Heart left ventricle (tissue), 16 donors: Measurements from ENCODE around the gene ARHGAP20. TPM values are rescaled to one million over a fixed set of nuclear protein-coding genes. Genes with fewer than 3 reads are reported as not detected.
"Not testable (repeated sequence)": the region's sequence is repeated elsewhere in the genome, so short reads cannot be mapped to it uniquely, and the experiment has no call there.

Experiments
- ATAC-seq, 4 donors: fragments of 200-7000 bp; cut with Tn5 transposase; one replicate each; pipeline ENCODE4 v1.9.1; 2020 to 2022; ENCODE audit warnings: moderate library complexity in 4 of 4, mild to moderate bottlenecking in 3 of 4, moderate number of reproducible peaks in 1 of 4
- DNase-seq, 5 donors: peaks; one replicate each; pipeline ENCODE4 v3.0.0-alpha.2; 2020
- H3K27ac ChIP-seq, 12 donors: fragments of 200-600 bp; sonication (generic) in 4 of 12; one replicate each; pipeline versions ENCODE4 v1.5.0 to v1.8.0; 2016 to 2022; ENCODE audit warnings: mild to moderate bottlenecking in 2 of 12
- H3K27me3 ChIP-seq, 9 donors: fragments of 200-600 bp; sonication (generic) in 2 of 9; one replicate each; pipeline versions ENCODE4 v1.5.1 to v1.8.0; 2016 to 2022; ENCODE audit warnings: mild to moderate bottlenecking in 3 of 9
- H3K36me3 ChIP-seq, 9 donors: fragments of 200-600 bp; sonication (generic) in 2 of 9; one replicate each; pipeline versions ENCODE4 v1.5.0 to v1.8.0; 2018 to 2022; ENCODE audit warnings: mild to moderate bottlenecking in 2 of 9
- H3K4me1 ChIP-seq, 12 donors: fragments of 200-600 bp; sonication (generic) in 4 of 12; one replicate each; pipeline versions ENCODE4 v1.5.0 to v1.8.0; 2016 to 2022; ENCODE audit warnings: mild to moderate bottlenecking in 3 of 12
- H3K4me3 ChIP-seq, 12 donors: fragments of 200-600 bp; sonication (generic) in 4 of 12; one replicate each; pipeline versions ENCODE4 v1.5.0 to v1.8.0; 2017 to 2022; ENCODE audit warnings: mild to moderate bottlenecking in 9 of 12, moderate library complexity in 4 of 12
- H3K9me3 ChIP-seq, 12 donors: fragments of 200-600 bp; sonication (generic) in 4 of 12; one replicate each; pipeline versions ENCODE4 v1.5.0 to v1.8.0; 2016 to 2022; ENCODE audit warnings: mild to moderate bottlenecking in 1 of 12
- POLR2A ChIP-seq, 2 donors: fragments of 450-650 bp; IDR thresholded peaks; one replicate each; pipeline ENCODE4 v1.6.1; 2017; ENCODE audit warnings: antibody characterized with exemption in 2 of 2, mild to moderate bottlenecking in 2 of 2, moderate library complexity in 2 of 2
- WGBS, 4 donors: extraction: QIAGEN DNeasy Blood & Tissue Kit in 2 of 4; methylation state at CpG; one replicate each; pipeline versions ENCODE4 v1.1.5 to v1.1.7; 2013 to 2018; 5-methylcytosine and 5-hydroxymethylcytosine counted together
- intact Hi-C, 10 donors: fragments of 100-400 bp; cut with DNase I; formaldehyde crosslinking; loops; one replicate each; pipeline versions ENCODE4 v1.11.1 to v1.14.2; 2022
- polyA plus RNA-seq, 2 donors: library from polyadenylated mRNA; stranded (reverse); fragments of 200-250 nt; gene quantifications; one replicate each; pipeline ENCODE4 v1.2.3, GENCODE V29; 2013
- total RNA-seq, 9 donors: library from RNA; depleted of rRNA in 2 of 9; stranded (reverse); fragments of >200 nt in 2 of 9; fragmentation: NEBNext Ultra II Directional in 3 of 9; extraction: Animal tissue kit (Norgen Biotek cat#: 25700) in 3 of 9; gene quantifications; one replicate each; pipeline versions ENCODE4 v1.1.0 to v1.2.4, GENCODE V29; 2016 to 2023
- TF ChIP-seq, protein P1 (sequence below), 12 donors: fragments of 200-600 bp; sonication (generic) in 4 of 12; IDR thresholded peaks; one replicate each; pipeline versions ENCODE4 v1.5.0 to v1.8.0; 2018 to 2022; ENCODE audit warnings: antibody characterized with exemption in 12 of 12, mild to moderate bottlenecking in 5 of 12
- donor health status: ischemic (EF 13 %, LVEDD 7.1; RV severe dilation, severe dysfunction).
- donor health status: healthy with polysubstance abuse.
- donor health status: DM: no; HTN: yes; CAD: no.
- donor health status: DM: no; HTN: no; CAD: no.
- donor health status: ischemic (EF 25% LVEDD 6.9; RV normal size, moderate dysfunction).
- donor health status: ischemic (EF 25% LVEDD 5.7; RV mildly dilated, moderate dysfunction).
- donor health status: healthy.
- donor health status: DM: yes; HTN: yes; CAD: no.
- donor health status: ischemic (EF 35%, LVEDD 5.7; RV mildly dilated, moderate dysfunction).
- donor health status: nonischemic (EF 11% LVEDD 7.7; RV severe dilation, severe dysfunction).
- donor health status: DM: yes; HTN: yes; CAD: no.
- donor health status: PGD.
- donor health status: ischemic (EF 29% LVEDD 5.4; RV normal size, mild dysfunction).
- donor health status: nonischemic (EF 23%, LVEDD 6.1; RV moderate dilation, normal function).

The ARHGAP20 gene
- total and polyA plus RNA-seq, 11 donors = 0.05 to 2.1 (median 0.28) TPM

DNA sequence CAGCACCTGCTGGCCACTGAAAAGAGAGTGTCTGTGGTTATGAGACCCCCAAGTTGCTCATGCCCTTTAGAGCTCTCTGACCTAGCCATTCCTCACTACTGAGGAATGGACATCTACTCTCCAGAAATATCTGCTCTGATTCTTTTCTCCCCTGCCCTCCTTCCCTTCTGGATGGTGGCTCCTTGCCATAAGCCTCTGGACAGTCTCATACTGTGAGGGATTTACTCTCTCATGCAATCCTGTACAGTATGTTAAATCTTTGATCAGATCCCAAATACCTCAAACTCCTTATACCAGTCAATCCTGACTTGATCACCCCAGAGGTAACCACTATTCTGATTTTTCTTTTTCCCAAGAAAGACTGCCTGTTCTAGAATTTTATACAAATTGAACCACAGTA is 80.7 kb downstream of the ARHGAP20 start:
- ATAC-seq (no peak), DNase-seq (no peak)
- Histone ChIP-seq H3K36me3 (no peaks in the 10 kb centered on the region), H3K27ac (no peak overlapping the region), H3K27me3 (no peaks in the 10 kb centered on the region), H3K9me3 (peaks cover 0 to 4% (median 0%) of the 10 kb centered on the region in 12 donors), H3K4me3 (no peak overlapping the region), H3K4me1 (no peaks in the 10 kb centered on the region)
- TF ChIP-seq, protein P1, sequence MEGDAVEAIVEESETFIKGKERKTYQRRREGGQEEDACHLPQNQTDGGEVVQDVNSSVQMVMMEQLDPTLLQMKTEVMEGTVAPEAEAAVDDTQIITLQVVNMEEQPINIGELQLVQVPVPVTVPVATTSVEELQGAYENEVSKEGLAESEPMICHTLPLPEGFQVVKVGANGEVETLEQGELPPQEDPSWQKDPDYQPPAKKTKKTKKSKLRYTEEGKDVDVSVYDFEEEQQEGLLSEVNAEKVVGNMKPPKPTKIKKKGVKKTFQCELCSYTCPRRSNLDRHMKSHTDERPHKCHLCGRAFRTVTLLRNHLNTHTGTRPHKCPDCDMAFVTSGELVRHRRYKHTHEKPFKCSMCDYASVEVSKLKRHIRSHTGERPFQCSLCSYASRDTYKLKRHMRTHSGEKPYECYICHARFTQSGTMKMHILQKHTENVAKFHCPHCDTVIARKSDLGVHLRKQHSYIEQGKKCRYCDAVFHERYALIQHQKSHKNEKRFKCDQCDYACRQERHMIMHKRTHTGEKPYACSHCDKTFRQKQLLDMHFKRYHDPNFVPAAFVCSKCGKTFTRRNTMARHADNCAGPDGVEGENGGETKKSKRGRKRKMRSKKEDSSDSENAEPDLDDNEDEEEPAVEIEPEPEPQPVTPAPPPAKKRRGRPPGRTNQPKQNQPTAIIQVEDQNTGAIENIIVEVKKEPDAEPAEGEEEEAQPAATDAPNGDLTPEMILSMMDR (IDR thresholded peaks at IDR 0.05) = no peak
- no peak for TF ChIP-seq POLR2A (IDR thresholded peaks at IDR 0.05)
- intact Hi-C loops = no loop called here

DNA sequence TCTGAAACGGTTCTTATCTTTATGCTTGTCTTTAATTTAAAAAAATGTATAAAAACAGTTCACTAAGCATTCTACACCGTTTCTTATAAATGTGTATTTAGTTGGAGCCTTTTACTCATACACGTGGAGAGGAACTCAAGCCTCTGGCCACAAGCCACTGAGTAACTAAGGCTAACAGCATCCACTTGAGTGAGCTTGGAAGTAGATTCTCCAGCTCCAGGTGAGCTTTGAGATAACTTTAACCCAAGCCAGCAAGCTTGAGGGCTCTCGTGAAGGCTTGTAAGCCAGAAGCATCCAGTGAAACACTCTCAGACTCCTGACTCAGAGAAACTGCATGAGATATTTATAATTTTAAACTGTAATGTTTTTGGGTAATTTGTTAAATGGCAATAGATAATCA is 82.6 kb downstream of the ARHGAP20 start:
- TF ChIP-seq POLR2A (IDR thresholded peaks at IDR 0.05) = no peak
- TF ChIP-seq, protein P1 (IDR thresholded peaks at IDR 0.05) = no peak
- 57 to 66% (median 61%) methylated on average over 4 of the region's 4 CpGs for WGBS, 4 donors
- H3K27me3 ChIP-seq = no peaks in the 10 kb centered on the region
- ATAC-seq = no peak
- no peaks in the 10 kb centered on the region for H3K4me1 ChIP-seq
- H3K9me3 ChIP-seq = peaks cover 0 to 4% (median 0%) of the 10 kb centered on the region in 12 donors
- intact Hi-C loops = no loop called here
- H3K27ac ChIP-seq = no peak overlapping the region
- no peaks in the 10 kb centered on the region for H3K36me3 ChIP-seq
- DNase-seq = no peak
- no peak overlapping the region for H3K4me3 ChIP-seq

DNA sequence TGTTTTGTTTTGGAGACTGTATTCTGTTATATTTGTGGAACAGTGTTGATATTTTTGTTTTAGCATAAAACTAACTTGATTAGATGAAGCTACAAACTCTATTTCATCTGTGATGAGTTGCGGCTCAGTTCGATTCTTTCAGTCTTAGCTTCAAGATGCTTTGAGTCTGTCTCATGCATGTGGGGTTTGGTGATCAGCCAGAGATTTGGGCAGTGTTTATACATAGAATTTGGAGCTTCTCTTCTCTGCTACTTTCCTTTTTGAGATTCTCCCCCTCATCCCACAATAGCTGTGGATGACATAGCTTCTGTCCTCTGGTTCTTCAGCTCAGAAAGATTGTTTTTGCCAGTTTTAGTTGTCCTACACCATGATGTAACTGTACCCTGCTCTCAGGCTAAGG is 90.4 kb downstream of the ARHGAP20 start:
- Histone ChIP-seq H3K4me1 (no peaks in the 10 kb centered on the region), H3K27ac (no peak overlapping the region), H3K27me3 (no peaks in the 10 kb centered on the region), H3K36me3 (no peaks in the 10 kb centered on the region), H3K9me3 (peaks cover 0 to 14% (median 0%) of the 10 kb centered on the region in 12 donors), H3K4me3 (no peak overlapping the region)
- 48 to 98% (median 68%) methylated on average over 2 of the region's 2 CpGs for WGBS, 4 donors
- intact Hi-C loops = no loop called here
- DNase-seq = no peak
- TF ChIP-seq, protein P1 (IDR thresholded peaks at IDR 0.05) = no peak
- no peak for TF ChIP-seq POLR2A (IDR thresholded peaks at IDR 0.05)
- no peak for ATAC-seq

DNA sequence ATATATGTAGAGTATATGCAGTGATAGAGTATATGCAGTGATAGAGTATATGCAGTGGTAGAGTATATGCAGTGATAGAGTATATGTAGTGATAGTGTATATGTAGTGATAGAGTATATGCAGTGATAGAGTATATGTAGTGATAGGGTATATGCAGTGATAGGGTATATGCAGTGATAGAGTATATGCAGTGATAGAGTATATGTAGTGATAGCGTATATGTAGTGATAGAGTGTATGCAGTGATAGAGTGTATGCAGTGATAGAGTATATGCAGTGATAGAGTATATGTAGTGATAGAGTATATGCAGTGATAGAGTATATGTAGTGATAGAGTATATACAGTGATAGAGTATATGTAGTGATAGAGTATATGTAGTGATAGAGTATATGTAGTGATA is 92.9 kb downstream of the ARHGAP20 start:
- intact Hi-C loops, H3K27ac ChIP-seq, H3K36me3 ChIP-seq, DNase-seq, H3K4me1 ChIP-seq, H3K4me3 ChIP-seq, H3K27me3 ChIP-seq, ATAC-seq: not testable (repeated sequence)
- WGBS, 4 donors = 97 to 98% (median 97%) methylated on average over 1 of the region's 1 CpG
- peaks cover 0 to 20% (median 0%) of the 10 kb centered on the region in 12 donors for H3K9me3 ChIP-seq

DNA sequence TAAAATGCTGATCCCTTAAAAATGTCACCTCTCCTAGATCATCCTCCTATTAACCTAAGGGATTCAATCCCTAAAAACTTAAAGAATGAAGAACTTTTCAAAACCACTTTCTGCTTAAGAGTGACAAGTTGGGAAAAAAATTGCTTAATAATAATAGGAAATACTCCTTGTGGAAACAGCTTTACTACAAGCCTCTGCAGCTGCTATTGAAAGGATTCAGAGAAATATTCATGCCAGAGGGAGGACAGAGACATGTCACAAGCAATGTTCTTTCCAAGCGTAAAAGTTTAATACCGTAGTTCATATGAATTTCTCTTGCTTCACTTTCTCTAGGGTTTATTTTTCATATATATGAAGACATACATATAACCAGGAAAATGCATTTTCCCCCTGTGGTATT is 98.2 kb downstream of the ARHGAP20 start:
- H3K4me1 ChIP-seq = no peaks in the 10 kb centered on the region
- intact Hi-C loops = no loop called here
- no peaks in the 10 kb centered on the region for H3K36me3 ChIP-seq
- no peaks in the 10 kb centered on the region for H3K27me3 ChIP-seq
- peaks cover 0 to 8% (median 0%) of the 10 kb centered on the region in 12 donors for H3K9me3 ChIP-seq
- H3K27ac ChIP-seq = no peak overlapping the region
- DNase-seq (no peak), ATAC-seq (no peak)
- 84 to 93% (median 88%) methylated on average over 2 of the region's 2 CpGs for WGBS, 4 donors
- no peak for TF ChIP-seq POLR2A (IDR thresholded peaks at IDR 0.05)
- TF ChIP-seq, protein P1 (IDR thresholded peaks at IDR 0.05) = no peak
- H3K4me3 ChIP-seq = no peak overlapping the region
